SK-N-MC (cell line): ENCODE data around the gene CMTM8.

Experiments used
- EZH2 ChIP-seq: fragments of 200-600 bp; sonication (generic); IDR thresholded peaks from one replicate; pipeline ENCODE4 v1.6.1; 2017; ENCODE audit warnings: antibody characterized with exemption
- FOXP2 ChIP-seq: optimal IDR thresholded peaks from 2 replicates; pipeline ENCODE3; 2011; ENCODE audit warnings: mild to moderate bottlenecking, moderate library complexity; ENCODE audit not compliant: insufficient read depth; ENCODE audit errors: extremely low read length, control extremely low read depth
- POLR2AphosphoS5 ChIP-seq: IDR thresholded peaks from 2 replicates; pipeline ENCODE4 v1.6.1; 2012; ENCODE audit warnings: mild to moderate bottlenecking, low read depth, low read length, borderline replicate concordance

GRCh38 chr3:32301426-32301825 is 62.9 kb downstream of the CMTM8 start:
- TF ChIP-seq POLR2AphosphoS5 (no peak), FOXP2 (no peak), EZH2 (no peak)
